AG04450 (cell line): ENCODE data around the gene KLHL33. TPM values are rescaled to one million over a fixed set of nuclear protein-coding genes. Genes with fewer than 3 reads are reported as not detected.

Source experiments
- CTCF ChIA-PET: fragments of 300-600, 350-600 bp; formaldehyde crosslinking; extraction: SDS; loops from one replicate; lab custom pipeline; 2022; ENCODE audit warnings: antibody characterized with exemption, inconsistent platforms; lab: Charles Lee
- POLR2A ChIA-PET: fragments of 350-600 bp; formaldehyde crosslinking; extraction: SDS; loops from one replicate; lab custom pipeline; 2021; ENCODE audit warnings: antibody characterized with exemption, inconsistent platforms; lab: Yijun Ruan, JAX
- DNase-seq: peaks from one replicate; pipeline ENCODE4 v3.0.0-alpha.2; 2011; ENCODE audit warnings: low read depth, low spot score
- H3K27ac ChIP-seq: one replicate; pipeline ENCODE4 v1.5.1; 2012; ENCODE audit warnings: low read depth, low read length, control low read depth
- H3K27me3 ChIP-seq: one replicate; pipeline ENCODE4 v1.6.0; 2012; ENCODE audit warnings: low read length; ENCODE audit not compliant: control insufficient read depth, insufficient read depth
- H3K4me3 ChIP-seq: 2 replicates; pipeline ENCODE4 v1.5.1; 2011; ENCODE audit warnings: mild to moderate bottlenecking, low read depth, low read length, control low read depth
- H3K9me3 ChIP-seq: 2 replicates; pipeline ENCODE4 v1.5.1; 2012; ENCODE audit warnings: low read length; ENCODE audit not compliant: control insufficient read depth, insufficient read depth
- CTCF ChIP-seq: IDR thresholded peaks from 2 replicates; pipeline ENCODE4 v1.5.1; 2011; ENCODE audit warnings: low read depth, low read length, control low read depth, inconsistent platforms
- polyA plus RNA-seq: library from polyadenylated mRNA; depleted of rRNA; stranded (reverse); fragments of >200 nt; gene quantifications from 2 replicates; pipeline ENCODE4 v1.2.3, GENCODE V29; 2011; rRNA removed
- small RNA-seq: library from RNA; depleted of rRNA; stranded (forward); fragments of <200 nt; gene quantifications from one replicate; pipeline ENCODE3, GENCODE V24; 2012; ENCODE audit warnings: low read depth; ENCODE audit not compliant: insufficient read length

The KLHL33 gene
- polyA plus RNA-seq, 1 experiment = 0.06 TPM

GRCh38 chr14:20381341-20381740, 54.6 kb downstream of the KLHL33 start:
- DNase-seq = no peak
- H3K27me3 ChIP-seq = no peaks in the 10 kb centered on the region
- no peak overlapping the region for H3K4me3 ChIP-seq
- CTCF ChIA-PET = no interaction called here
- H3K27ac ChIP-seq = no peak overlapping the region
- no peak for TF ChIP-seq CTCF
- no peaks in the 10 kb centered on the region for H3K9me3 ChIP-seq
- POLR2A ChIA-PET = no interaction called here

GRCh38 chr14:20380681-20381080, 55.3 kb downstream of the KLHL33 start:
- H3K9me3 ChIP-seq = no peaks in the 10 kb centered on the region
- POLR2A ChIA-PET = no interaction called here
- TF ChIP-seq CTCF = no peak
- DNase-seq = no peak
- no peak overlapping the region for H3K4me3 ChIP-seq
- no peaks in the 10 kb centered on the region for H3K27me3 ChIP-seq
- no peak overlapping the region for H3K27ac ChIP-seq
- CTCF ChIA-PET = no interaction called here

GRCh38 chr14:20379743-20380142, 56.2 kb downstream of the KLHL33 start:
- CTCF ChIA-PET = no interaction called here

GRCh38 chr14:20377171-20377570, 58.8 kb downstream of the KLHL33 start:
- no peaks in the 10 kb centered on the region for H3K9me3 ChIP-seq
- no peak overlapping the region for H3K4me3 ChIP-seq
- H3K27ac ChIP-seq = no peak overlapping the region
- CTCF ChIA-PET = no interaction called here
- no peak for TF ChIP-seq CTCF
- no peak for DNase-seq
- POLR2A ChIA-PET = no interaction called here
- H3K27me3 ChIP-seq = no peaks in the 10 kb centered on the region

More at GRCh38 chr14:20379743-20380142, 56.2 kb downstream of the KLHL33 start:
- no peak overlapping the region for H3K27ac ChIP-seq
- no peaks in the 10 kb centered on the region for H3K27me3 ChIP-seq
- no peak for DNase-seq
- POLR2A ChIA-PET = no interaction called here
- TF ChIP-seq CTCF = no peak
- no peaks in the 10 kb centered on the region for H3K9me3 ChIP-seq
- no peak overlapping the region for H3K4me3 ChIP-seq

GRCh38 chr14:20376071-20376588, 59.8 kb downstream of the KLHL33 start:
- DNase-seq = no peak
- no peak overlapping the region for H3K27ac ChIP-seq
- no peak overlapping the region for H3K4me3 ChIP-seq
- H3K27me3 ChIP-seq = no peaks in the 10 kb centered on the region
- H3K9me3 ChIP-seq = no peaks in the 10 kb centered on the region
- POLR2A ChIA-PET = no interaction called here
- no peak for TF ChIP-seq CTCF
- CTCF ChIA-PET = interaction anchor here (1.0 kb wide), 1 partner anchor 48 kb away, joined by 3 read pairs; no protein-coding TSS in a partner anchor

Small RNAs within 50 kb of the gene (small RNA-seq; reads per million reads assigned to genes)
- gene RNA5SP382 = 4.3 reads per million, percentile 43 among the genes with 10 or more reads in this experiment

Other genes starting within 250 kb of the KLHL33 start
- gene OR11G2, start 245.3 kb downstream of the KLHL33 start, polyA plus RNA-seq = not detected in 2 replicates
- not detected in 2 replicates for gene OR11H6, start 212.5 kb downstream of the KLHL33 start, polyA plus RNA-seq
- gene OR11H7, start 207.2 kb downstream of the KLHL33 start, polyA plus RNA-seq = not detected in 2 replicates
- gene OR11H4, start 196.9 kb downstream of the KLHL33 start, polyA plus RNA-seq = not detected in 2 replicates
- gene TTC5, start 130.2 kb downstream of the KLHL33 start, polyA plus RNA-seq = 20.0 and 23.5 TPM in 2 replicates
- gene CCNB1IP1, start 102.9 kb downstream of the KLHL33 start, polyA plus RNA-seq = 54.2 and 69.2 TPM in 2 replicates
- 11.8 and 12.3 TPM in 2 replicates for gene PARP2, start 92.5 kb downstream of the KLHL33 start, polyA plus RNA-seq
- 18.6 and 18.8 TPM in 2 replicates for gene TEP1, start 22.7 kb downstream of the KLHL33 start, polyA plus RNA-seq
- 23.6 and 29.2 TPM in 2 replicates for gene OSGEP, start 18.6 kb upstream of the KLHL33 start, polyA plus RNA-seq
- 240 and 274 TPM in 2 replicates for gene APEX1, start 19.1 kb upstream of the KLHL33 start, polyA plus RNA-seq
- gene PIP4P1, start 25.3 kb upstream of the KLHL33 start, polyA plus RNA-seq = 24.5 and 29.9 TPM in 2 replicates
- 23.1 and 25.3 TPM in 2 replicates for gene PNP, start 33.2 kb upstream of the KLHL33 start, polyA plus RNA-seq
- not detected in 2 replicates for gene RNASE10, start 69.4 kb upstream of the KLHL33 start, polyA plus RNA-seq
- gene RNASE9, start 124.9 kb upstream of the KLHL33 start, polyA plus RNA-seq = not detected in 2 replicates
- gene RNASE11, start 151.8 kb upstream of the KLHL33 start, polyA plus RNA-seq = not detected in 2 replicates
- gene RNASE12, start 155.2 kb upstream of the KLHL33 start, polyA plus RNA-seq = not detected in 2 replicates
- not detected in 2 replicates for gene OR6S1, start 205.5 kb upstream of the KLHL33 start, polyA plus RNA-seq
- gene RNASE4, start 248.4 kb upstream of the KLHL33 start, polyA plus RNA-seq = 15.8 and 19.0 TPM in 2 replicates